NCI-H345 (cell line): Measurements from ENCODE around the gene FOXN3.
"Not testable (repeated sequence)": the region's sequence is repeated elsewhere in the genome, so short reads cannot be mapped to it uniquely, and the experiment has no call there.

Experiments used
- DNase-seq: peaks from one replicate; lab custom pipeline; 2025; lab: John Stamatoyannopoulos, UW

The FOXN3 gene

DNA sequence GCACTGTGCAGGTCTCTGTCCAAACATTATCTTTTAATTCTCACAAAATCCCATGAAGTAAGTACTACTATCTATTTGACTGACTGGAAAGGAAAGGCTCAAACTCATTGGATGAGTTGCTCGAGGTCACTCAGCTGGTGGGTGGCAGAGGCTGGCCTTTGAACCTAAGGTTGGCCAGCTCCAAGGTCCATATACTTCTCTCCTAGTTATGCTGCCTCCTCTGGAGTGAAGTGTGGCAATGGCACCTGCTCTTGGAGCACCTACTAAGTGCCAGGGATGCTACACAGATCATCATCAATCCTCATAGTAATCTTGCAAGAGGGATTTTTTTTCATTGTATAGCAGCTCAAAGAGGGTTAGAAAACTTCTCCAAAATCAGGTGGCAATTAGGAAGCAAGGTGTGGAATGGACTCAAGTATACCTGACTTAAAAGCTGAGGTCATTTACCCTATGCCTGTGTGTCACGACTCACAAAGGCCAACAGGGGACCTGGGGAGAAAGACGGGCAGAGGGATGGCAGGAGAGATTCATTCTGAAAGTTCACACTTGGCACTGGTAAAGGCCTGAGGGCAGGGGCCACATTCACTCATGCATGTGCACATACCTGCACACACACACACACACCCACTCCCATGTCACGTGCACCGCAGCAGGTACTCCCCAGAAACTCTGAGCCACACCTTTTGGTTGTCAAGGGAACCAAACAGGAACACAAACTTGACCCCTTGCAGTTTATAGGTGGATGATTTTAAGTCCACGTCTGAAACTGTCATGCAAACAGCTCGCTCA, 146.4 kb downstream of the FOXN3 start:
- no peak for DNase-seq

DNA sequence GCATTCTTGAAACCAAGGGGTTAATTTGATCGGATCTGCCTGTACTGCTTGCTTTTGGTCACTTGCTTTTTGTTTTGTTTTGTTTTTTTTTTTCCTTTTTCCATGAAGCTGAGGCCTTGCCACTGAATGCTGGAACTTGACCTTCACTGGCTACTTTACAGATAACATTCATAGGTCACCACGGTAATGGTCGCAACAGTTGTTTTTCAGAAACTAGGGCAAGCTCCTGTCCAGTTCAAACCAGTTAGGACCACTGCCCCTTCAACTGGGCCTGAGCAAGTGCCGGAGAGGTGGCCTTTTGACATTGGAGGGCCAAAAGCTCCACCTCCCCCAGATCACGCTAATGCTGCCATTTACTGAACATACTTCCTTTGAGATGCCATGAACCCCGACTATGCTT, 147.6 kb downstream of the FOXN3 start:
- no peak for DNase-seq

DNA sequence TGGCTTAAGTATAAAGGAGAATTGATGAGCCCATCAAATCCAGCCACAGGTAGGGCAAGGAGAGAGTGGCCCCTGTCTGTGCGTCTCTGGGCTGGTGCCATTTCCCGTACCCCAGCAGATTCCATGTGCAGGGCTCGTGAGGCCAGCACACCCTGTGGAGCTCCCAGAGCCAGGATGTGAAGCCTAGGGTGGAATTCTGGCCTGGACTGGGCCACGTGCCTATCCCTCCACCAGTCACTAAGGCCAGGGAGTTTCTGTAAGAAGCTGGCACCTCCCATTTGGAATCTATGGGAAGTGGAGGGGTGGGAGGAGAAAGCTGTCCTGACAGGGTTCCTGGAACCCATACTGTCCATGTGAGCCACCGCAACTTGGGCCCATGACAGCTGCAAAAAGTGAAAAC, 148.5 kb downstream of the FOXN3 start:
- DNase-seq = no peak

DNA sequence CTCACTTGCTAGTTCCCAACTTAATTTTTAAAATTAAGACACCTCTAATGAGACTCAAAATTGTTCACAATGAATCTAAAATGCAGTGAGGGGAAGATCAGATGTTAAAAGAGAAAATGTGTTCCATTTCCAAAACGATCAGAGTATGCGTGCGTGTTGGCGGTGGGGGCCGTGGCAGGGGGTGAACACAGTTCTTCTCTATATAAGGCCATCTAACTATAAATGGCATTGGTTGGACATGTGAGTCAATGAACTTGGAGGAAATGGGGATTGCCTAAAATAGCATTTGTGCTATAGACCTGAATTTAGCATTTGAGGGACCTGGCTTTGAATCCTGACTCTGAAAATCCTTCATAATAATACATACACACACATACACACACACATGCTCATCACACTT, 149.4 kb downstream of the FOXN3 start:
- no peak for DNase-seq

DNA sequence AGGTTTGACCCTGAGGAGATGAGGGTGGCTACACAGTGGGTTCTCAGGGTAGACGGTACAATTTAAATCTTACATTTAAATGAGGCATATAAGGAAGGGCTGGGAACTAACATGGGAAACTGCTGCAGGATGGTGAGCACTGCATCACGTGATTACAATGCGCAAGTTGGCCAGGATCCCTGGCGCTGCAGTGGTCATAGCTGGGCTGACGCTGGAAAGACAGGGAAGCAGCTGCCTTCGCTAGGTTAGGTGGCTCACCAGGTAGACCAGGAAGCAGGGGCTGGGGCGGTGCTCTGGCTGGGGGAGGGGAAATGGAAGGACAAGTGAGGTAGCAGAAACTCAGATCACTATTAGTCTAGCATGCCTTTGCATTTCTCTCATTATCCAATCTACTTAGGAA, 149.9 kb downstream of the FOXN3 start:
- no peak for DNase-seq

DNA sequence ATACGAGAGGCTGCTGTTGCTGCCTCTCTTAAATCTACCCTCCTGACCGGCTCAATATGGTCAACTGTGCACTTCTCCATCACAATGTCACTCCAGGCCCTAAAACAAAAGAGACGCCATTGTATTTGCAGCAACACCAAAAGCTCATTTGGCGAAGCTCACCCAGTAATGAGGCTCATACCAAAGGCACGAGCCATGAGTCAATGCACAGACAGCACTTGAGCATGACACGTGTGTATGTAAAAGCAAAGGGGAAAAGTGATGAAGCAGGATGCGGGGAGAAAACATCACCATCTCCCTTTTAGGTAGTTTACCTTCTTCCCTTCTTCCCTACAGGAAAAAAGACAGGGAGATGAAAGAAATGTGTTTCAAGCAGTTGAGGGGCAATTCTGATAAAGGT, 150.3 kb downstream of the FOXN3 start:
- DNase-seq = no peak

DNA sequence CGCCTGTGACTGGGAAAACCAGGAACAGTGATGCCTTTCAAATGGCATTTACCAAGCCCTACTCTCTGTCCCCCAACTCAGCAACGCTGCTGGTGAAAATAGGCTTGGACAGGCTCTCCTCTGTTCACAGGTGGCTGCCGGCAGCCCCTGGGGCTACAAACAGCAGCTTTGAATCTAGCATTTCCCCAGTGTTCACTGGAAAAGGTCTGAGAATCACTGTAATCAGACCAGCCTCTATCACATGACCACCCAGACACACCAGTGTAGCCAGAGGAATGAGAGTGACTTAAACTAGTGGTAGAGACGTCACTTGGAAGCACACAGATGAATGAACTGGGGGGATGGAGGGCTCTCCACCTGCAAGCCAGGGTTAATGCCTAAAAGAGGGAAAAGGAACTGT, 151.8 kb downstream of the FOXN3 start:
- no peak for DNase-seq

DNA sequence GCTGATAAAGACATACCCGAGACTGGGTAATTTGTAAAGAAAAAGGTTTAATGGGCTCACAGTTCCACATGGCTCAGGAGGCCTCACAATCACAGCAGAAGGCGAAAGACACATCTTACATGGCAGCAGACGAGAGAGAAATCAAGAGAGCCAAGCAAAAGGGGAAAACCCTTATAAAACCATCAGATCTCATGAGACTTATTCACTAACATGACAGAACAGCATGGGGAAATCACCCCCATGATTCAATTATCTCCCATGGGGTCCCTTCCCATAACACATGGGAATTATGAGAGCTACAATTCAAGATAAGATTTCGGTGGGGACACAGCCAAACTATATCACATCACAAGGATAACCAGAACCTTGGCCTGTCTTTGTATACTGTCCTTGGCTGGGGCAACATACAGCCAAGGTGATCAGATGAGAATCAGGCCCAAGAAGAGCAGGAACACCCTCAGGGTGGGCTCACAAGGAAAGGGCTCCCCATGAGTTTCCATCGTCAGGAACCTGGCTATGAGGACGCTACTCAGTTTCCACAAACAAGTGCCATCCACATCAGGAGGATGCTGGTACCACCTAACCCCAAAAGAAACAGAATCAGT, 152.7 kb downstream of the FOXN3 start:
- no peak for DNase-seq

DNA sequence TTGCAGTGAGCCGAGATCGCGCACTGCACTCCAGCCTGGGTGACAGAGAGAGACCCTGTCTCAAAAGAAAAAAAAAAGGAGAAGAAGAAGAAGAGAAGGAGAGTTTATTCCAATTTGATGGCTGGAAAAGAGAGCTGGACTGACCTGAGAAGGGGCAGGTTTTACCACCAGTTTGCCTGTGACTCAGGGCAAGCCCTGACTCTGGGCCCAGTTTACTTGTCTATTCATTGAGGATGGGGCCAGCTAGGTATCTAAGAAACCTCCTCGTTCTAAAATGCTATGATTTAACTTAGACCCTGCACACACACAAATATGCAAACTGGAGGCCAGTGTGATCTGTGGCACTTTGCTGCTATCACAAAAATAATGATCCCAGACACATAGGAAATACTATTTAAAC, 155.0 kb downstream of the FOXN3 start:
- no peak for DNase-seq

DNA sequence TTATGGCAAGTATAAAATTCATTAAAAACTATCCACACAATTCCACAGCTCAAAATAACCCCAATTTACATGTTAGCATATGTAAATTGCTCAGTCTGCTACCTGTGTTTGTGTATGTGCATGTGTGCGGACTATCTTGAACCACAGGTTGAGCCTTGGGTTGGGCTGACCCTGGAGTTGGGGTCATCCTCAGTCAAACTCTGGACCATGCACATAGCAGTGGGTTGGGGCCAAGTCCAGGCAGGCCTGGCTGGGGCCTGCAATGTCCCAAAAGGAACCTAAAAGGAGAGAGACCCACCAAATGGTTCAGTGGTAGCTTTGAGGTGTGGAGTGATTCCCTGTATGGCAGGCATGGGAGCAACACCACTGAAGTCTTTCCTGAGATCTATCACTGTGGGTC, 156.1 kb downstream of the FOXN3 start:
- DNase-seq = no peak

DNA sequence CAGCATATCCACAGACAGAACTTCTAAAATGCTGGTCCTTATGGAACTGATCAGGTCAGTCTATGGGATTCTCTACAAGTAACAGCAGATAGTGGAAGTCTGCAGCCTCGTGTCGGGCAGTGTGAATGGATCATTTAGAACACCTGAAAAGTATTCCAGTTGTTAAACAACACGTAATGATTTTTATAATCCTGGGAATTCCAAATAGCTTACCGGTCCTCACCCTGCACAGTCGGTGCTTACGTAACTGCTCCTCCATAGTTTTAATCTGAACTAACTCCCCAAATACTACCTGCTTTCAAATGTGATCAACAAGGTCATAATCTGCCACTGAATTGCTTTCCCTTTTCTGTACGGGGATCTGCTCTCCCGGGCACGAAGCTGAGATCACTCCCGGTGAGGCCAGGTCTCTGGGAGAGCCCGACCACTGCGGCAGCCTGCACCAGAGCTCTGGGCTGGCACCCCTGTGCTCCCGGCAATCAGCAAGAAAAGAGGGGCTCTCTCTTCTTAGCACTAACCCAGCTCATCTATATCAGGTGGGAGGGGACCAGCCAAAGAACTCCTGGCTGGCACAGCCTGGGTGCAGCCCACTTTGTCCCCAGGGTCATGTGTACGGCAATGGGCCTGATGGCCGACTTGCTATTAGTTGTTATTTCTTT, 157.0 kb downstream of the FOXN3 start:
- no peak for DNase-seq

DNA sequence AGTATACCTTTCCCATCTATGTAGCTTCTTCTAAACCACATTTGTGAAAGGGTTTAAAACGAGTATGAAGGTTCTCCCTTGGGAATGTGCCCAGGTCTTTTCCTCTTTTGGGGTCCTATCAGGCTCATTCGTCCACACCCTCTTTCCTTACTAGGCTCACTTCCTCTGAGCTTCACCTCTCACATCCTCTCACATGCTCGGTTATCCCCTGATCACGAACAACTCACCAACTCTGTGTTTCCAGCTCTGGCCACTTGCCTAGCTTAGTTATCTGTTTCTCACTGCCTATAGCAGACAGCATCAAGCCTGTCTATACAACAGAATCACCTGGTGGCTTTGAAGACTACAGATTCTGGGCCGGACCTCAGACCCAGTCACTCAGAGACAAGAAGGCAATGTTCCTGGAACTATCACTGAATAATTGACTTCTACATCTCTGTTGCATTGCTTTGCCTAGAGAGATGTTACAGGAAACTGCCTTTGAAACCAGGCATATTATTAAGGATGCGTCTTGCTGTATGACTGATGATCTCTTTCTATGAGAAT, 158.2 kb downstream of the FOXN3 start:
- DNase-seq = no peak

DNA sequence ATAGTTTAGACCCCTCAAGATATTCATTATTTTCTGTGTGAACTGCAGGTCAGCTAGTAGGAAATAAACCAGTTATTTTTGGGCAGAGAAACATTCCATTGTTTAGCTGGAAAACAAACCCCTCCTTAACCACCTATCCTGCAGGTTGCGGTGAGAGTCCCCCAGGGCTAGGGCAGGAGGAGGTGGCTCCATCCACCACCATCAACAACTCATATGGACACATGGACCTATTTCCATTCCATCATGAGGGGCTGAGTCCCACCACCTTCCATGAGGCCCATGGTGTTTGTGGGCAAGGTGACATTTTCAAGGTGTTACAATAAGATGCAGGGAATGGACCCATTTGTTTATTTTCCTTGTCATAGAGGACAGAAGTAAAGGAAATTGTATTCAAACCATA, 160.1 kb downstream of the FOXN3 start:
- DNase-seq = no peak

DNA sequence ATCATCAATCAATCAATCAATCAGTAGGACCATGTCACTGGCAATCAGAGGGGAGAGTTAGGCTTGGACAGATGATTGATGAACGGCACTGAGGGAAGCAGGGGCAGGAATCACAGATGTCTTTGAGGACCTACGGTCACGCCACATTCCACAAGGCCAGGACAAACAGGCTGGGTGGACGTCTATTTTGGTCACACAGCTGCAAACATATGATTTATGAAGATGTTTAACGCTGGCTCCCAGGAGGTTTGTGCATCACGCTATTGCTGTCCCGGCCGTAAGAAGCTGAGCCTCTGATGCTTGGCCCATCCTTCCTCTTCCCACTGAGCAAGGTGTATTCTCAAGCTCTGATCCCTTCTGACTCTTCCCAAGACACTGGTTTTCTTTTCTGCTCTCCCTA, 160.8 kb downstream of the FOXN3 start:
- DNase-seq = no peak

DNA sequence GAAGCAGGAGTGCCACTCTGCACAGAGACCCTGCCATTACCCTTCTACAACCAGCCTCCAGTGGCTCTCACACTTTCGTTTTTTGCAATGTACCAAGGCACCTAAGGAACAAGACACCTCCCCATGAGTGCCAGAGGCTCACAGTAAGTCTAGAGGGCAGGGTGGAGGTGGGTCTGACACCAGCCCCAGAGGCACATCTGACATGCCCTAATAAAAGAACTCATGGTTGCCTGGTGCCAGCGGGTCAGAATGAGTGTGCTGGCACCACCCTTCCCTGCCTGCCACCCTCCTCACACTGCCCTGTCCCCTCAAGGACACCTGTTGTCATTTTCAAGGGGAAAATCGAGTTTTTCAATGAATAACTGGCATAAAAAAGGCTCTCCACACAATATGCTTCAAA, 161.2 kb downstream of the FOXN3 start:
- DNase-seq = no peak

DNA sequence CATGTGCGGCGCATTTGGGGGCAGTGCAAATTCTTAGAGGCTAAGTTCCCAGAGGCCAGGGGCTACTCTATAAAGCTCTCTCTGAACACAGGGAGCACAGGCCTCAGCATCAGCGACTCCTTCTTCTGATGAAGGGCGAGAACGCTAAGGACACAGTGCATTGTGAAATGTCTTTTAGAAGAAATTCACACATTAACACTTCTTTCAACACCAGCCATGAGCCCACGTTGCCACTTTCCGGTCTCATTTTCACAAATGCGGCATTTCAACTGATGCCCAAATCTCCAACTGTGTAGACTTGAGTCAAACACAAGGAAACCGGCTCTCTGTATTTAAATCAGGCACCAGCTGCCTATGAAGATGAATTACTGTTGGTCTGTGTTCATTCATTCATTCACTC, 162.0 kb downstream of the FOXN3 start:
- no peak for DNase-seq

DNA sequence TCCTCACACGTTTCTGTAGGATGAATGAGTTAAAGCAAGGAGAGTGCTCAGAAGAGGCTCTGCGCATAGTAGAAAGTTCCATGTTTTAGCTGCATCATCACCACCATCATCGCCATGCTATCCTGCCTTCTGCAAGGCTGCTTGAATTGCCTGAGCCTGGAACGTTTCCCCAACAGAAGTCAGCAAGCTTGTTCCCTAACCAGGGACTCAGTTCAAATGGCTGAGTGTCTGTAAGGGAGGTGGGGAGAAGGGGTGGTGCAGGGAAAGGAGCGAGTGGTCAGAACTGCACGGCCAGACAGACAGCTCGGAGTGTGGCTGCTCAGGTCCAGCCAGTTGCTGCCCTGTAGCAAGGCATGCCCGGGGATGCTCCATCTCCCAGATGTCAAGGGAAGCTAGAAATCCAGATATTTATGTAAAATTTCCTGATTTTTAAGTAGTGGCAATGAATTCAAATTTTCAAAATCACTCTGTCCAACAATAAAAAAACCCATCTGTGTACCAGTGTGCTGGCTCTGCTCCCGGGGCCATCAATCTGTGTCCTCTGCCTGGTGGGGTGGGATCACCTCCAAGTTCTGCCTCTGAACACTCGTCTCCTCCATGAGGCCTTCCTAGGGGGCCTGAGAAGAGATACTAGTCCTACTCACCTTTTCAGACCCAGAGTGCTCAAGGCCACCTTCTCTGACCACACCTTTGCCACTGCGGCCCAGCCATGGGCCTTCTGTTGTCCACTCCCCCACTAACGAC, 162.7 kb downstream of the FOXN3 start:
- DNase-seq = no peak

DNA sequence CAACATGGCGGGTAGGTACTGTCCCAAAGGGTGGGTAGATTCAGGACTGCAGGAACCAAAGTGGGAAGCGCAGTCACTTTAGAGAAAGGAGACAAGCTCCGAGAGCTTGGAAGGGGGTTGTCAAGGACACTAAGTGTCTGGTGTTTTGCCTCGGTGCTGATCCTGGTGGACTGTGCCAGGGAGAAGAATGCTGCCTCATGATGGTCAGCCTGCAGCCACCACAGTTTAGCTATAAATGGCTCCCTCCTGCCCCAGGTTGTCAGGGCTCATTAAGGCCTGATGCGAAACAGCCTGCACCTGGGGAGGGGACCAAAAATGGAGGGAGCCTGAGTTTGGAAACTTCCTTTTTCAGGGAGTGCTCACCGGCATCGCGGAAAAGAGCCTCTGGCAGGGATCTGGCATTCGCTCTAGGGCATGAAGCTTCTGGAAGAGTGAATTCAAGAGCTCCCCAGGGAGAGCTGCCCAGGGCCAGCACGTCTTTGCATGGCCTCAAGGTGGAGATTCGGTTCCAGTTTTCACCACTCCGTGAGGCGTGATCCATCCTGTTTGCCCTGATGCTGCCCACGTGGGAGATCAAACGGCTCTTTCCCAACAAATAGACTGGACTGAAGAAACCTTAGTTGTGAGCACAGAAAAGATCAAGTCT, 164.0 kb downstream of the FOXN3 start:
- no peak for DNase-seq

DNA sequence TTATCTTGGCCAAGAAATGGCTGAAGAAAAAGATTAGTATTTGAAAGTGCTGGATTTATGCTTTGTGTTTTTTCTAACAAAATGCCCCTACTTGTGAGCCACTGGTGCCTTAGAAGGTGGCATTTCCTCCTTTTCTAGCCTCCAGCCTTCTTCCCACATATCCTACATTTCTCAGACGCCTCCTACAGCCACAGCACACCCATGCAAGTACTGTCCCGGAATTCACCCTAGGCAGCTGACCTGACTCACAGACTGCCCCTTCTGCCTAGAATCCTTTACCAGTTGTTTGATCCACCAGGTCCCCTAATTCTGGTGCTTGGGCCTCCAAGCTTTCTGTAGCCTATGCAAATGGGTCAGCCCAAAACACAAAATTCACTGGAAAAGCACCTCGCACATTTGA, 166.0 kb downstream of the FOXN3 start:
- DNase-seq = no peak

DNA sequence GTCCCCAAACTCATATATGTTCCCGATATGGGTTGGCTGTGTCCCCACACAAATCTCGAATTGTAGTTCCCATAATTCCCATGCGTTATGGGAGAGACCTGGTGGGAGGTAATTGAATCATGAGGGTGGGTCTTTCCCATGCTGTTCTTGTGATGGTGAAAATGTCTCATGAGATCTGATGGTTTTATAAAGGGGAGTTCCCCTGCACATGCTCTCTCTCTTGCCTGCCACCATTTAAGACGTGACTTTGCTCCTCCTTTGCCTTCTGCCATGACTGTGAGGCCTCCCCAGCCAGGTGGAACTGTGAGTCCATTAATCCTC, 166.4 kb downstream of the FOXN3 start:
- DNase-seq = not testable (repeated sequence)

DNA sequence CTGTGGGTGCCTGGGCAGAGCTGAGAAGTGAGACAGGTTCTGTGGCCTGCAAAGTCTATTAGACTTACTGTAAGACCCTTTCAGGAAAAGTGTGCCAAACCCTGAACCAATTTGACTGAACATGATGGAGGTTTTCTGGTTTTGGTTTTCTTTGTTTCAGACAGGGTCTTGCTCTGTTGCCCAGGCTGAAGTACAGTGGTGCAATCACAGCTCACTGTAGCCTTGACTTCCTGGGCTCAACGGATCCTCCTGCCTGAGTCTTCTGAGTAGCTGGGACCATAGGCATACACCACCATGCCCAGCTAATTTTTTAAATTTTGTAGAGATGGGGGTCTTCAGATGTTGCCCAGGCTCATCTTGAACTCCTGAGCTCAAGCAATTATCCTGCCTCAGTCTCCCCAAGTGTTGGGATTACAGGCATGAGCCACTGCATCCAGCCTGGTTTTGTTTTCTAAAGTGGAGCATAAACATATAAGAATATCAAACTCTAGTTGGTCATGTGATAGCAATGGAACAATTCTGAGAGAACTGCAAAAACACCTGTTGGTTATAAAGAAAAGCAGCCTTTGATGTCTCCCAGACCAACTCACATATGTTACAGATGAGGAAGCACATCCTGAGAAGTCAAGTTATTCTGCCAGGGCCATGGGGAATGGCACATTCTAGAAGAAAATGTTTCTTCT, 166.9 kb downstream of the FOXN3 start:
- no peak for DNase-seq
